Endometrium (tissue), 2 donors: ENCODE measurements around the gene ZNF765.
"Not testable (repeated sequence)": the region's sequence is repeated elsewhere in the genome, so short reads cannot be mapped to it uniquely, and the experiment has no call there.

Source experiments
- FAIRE-seq: peaks from 2 replicates; lab custom pipeline; 2012; peaks lifted over from hg19 to GRCh38; lab: Jason Lieb, UNC
- donor health status: control.
- donor health status: control.

ZNF765 gene

GRCh38 chr19:53394974-53395839, at the start of gene ZNF765:
TSS of gene ZNF765 (plus strand) at chr19:53395149. CDS start at chr19:53398016, 2,867 bp downstream.
- no peak for FAIRE-seq

DNA sequence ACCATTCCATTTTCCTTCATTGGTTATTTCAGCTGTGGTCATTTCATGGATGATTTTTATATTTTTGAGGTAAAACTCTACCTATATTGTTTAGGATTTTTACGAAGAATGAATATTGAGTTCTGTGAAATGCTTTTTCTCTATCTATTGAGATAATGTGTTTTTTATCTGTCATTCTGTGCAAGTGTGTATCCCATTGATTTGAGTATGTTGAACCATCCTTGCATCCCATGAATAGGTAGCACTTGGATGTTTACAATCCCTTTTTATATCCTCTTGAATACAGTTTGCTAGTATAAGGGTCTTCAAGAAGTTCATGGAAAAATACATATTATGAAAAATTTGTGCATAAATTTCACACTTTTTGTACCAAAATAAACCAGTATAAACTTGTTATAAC, 39.2 kb upstream of the ZNF765 start:
- no peak for FAIRE-seq

- FAIRE-seq: no peak
Measured at GRCh38 chr19:53357821-53358581, 36.9 kb upstream of the ZNF765 start.

DNA sequence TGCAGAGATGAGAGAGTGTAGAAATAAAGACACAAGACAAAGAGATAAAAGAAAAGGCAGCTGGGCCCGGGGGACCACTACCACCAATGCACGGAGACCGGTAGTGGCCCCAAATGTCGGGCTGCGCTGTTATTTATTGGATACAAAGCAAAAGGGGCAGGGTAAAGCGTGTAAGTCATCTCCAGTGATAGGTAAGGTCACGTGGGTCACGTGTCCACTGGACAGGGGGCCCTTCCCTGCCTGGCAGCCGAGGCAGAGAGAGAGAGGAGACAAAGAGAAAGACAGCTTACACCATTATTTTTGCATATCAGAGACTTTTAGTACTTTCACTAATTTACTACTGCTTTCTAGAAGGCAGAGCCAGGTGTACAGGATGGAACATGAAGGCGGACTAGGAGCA, 34.9 kb upstream of the ZNF765 start:
- FAIRE-seq: not testable (repeated sequence)

- no peak for FAIRE-seq
Measured at GRCh38 chr19:53365134-53365898, 29.6 kb upstream of the ZNF765 start, which contains the start of gene ZNF525. TSS of gene ZNF525 (plus strand) at chr19:53365705. CDS start at chr19:53372282, 6,577 bp downstream.

DNA sequence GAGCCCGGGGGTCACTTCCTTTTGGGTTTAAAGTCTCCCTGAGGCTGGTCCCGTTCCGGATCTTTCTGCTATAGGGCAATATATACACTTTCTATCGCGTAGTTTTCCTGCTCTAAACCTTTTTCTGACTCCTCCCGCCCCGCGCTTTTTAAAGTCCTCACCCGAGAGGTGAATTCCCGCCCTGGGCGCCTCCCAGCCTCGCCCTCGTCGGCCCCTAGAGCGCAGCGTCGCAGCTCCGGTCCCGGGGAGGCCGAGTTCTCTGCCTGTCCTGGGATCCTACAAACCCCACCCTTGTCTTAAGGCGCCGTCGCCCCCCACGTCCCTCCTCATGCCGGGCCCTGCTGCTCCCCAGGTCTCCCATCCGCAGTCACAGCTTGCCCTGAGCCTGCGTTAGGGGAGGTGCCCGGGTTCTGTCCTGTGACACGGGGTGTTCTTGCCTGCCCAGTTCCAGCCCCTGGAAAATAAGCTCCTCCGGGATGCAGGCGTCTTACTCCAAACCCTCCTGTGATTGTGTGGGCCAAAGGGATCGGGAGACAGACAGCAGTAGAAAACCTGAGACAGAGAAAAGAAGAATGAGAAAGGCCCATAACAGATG, 29.0 kb upstream of the ZNF765 start:
- no peak for FAIRE-seq

DNA sequence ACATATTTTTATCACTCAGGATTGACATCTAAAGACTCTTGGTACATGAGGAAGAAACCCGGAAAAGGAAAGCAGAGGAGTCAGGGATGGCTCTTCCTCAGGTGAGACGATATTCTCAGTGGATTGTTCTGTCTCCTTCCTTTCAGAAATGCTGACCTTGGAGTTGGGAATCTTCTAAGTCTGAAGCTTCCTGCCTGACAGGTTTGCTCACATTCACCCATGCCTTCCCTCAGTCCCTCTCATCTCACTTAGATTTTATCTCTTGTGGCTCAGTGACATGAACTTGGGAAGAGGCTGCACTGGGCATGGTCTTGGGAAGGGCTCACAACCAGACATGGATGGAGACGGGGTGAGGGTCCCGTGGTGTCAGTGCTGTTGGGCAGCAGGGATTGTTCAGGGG, 22.8 kb upstream of the ZNF765 start:
- FAIRE-seq: no peak

GRCh38 chr19:53374288-53374687, 20.7 kb upstream of the ZNF765 start:
- FAIRE-seq: no peak

- no peak for FAIRE-seq
Measured at GRCh38 chr19:53374743-53375142, 20.2 kb upstream of the ZNF765 start.

DNA sequence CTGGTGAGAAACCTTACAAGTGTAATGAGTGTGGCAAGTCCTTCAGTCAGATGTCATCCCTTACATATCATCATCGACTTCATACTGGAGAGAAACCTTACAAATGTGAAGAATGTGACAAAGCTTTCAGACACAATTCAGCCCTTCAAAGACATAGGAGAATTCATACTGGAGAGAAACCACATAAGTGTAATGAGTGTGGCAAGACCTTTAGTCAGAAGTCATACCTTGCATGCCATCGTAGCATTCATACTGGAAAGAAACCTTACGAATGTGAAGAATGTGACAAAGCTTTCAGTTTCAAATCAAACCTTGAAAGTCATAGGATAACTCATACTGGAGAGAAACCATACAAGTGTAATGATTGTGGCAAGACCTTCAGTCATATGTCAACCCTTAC, 13.6 kb upstream of the ZNF765 start:
- no peak for FAIRE-seq

DNA sequence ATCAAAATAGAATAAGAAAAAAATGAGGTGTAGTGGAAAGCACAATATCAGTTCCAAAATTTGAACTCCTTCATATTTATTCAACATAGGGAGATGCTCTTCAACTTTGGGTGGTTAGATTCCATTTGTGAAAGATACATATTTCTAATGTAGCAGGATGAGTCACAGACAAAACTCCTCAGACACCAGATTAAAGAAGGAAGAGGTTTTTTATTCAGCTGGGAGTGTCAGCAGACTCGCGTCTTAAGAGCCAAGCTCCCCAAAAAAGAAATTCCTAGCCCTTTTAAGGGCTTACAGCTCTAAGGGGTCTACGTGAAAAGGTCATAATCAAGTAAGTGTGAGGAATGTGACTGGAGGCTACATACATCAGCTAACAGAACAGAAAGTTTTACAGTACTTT, 6.8 kb upstream of the ZNF765 start:
- FAIRE-seq: no peak

- FAIRE-seq: no peak
Measured at GRCh38 chr19:53388904-53389303, 6.0 kb upstream of the ZNF765 start.

- FAIRE-seq: no peak
Measured at GRCh38 chr19:53389571-53389970, 5.4 kb upstream of the ZNF765 start.

DNA sequence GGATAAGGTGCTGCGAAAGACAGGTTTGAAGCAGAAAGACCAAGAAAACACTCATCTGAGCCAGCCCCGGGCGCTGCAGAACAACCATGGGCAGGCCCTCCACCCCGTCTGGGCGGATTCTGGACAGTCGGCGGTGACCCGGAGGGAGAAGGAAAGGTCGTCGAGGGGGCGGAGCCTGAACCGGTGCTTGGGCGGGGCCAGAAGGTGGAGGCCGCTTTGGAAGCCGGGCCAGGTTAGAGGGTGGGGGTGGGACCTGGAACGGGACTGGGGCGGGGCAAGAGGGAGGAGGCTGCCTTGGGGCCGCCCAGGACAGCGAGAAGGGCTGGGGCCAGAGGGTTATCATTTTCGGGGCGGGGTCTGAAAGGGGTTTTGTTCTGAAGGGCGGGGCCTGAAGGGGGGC, 5.0 kb upstream of the ZNF765 start:
- FAIRE-seq: no peak

GRCh38 chr19:53394522-53394973, 401 bp upstream of the ZNF765 start:
- no peak for FAIRE-seq

GRCh38 chr19:53395840-53396524, 1.0 kb downstream of the ZNF765 start:
- FAIRE-seq: not testable (repeated sequence)

- FAIRE-seq: no peak
Measured at GRCh38 chr19:53396525-53396868, 1.5 kb downstream of the ZNF765 start.

GRCh38 chr19:53397918-53398317, 3.0 kb downstream of the ZNF765 start:
- FAIRE-seq: not testable (repeated sequence)

DNA sequence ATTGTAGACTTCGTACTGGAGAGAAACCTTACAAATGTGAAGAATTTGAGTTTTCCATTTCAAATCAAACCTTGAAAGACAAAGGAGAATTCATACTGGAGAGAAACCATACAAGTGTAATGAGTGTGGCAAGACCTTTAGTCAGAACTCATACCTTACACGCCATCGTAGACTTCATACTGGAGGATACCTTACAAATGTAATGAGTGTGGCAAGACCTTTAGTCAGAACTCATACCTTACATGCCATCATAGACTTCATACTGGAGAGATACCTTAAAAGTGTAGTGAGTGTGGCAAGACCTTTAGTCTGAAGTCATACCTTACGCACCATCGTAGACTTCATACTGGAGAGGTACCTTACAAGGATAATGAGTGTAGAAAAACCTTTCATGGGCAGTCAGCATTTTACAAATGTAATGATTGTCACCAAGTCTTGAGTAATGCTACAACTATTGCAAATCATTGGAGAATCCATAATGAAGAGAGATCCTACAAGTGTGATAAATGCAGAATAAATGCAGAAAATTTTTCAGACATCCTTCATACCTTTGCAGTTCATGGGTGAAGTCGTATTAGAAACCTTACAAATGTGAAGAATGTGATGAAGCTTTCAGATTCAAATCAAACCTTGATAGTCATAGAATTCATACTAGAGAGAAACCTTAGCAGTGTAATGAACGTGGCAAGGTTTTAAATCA, 14.7 kb downstream of the ZNF765 start:
- no peak for FAIRE-seq

GRCh38 chr19:53420520-53421315, 25.8 kb downstream of the ZNF765 start:
- FAIRE-seq: not testable (repeated sequence)
